NCI-H345 treated with DMSO at 0.1 percent for 48 hours (cell line): ENCODE data around the gene STARD3.

Experiments
- DNase-seq: peaks from one replicate; lab custom pipeline; 2025; ENCODE audit not compliant: unreplicated experiment; lab: John Stamatoyannopoulos, UW

Gene STARD3

GRCh38 chr17:39618956-39619785 is 17.8 kb upstream of the STARD3 start:
- DNase-seq: no peak

DNA sequence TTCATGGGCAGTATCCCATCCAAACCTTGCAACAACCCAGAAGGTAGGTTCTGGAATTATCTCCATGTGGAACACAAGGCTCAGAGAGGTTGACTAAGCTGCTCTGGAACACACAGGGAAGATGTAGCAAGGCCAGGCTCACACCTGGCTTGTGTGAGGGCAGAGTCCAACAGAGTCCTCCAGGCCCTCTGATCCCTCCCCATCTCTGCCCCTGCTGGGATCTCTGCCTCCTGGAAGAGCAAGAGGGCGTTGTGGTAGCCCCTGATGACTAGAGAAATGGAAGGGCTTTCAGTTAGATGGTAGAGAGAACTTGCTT is 17.2 kb upstream of the STARD3 start:
- DNase-seq: no peak

GRCh38 chr17:39621523-39622379 is 15.2 kb upstream of the STARD3 start:
- peak; percentile 79 for DNase-seq

GRCh38 chr17:39622380-39623006 is 14.5 kb upstream of the STARD3 start:
- DNase-seq: no peak

DNA sequence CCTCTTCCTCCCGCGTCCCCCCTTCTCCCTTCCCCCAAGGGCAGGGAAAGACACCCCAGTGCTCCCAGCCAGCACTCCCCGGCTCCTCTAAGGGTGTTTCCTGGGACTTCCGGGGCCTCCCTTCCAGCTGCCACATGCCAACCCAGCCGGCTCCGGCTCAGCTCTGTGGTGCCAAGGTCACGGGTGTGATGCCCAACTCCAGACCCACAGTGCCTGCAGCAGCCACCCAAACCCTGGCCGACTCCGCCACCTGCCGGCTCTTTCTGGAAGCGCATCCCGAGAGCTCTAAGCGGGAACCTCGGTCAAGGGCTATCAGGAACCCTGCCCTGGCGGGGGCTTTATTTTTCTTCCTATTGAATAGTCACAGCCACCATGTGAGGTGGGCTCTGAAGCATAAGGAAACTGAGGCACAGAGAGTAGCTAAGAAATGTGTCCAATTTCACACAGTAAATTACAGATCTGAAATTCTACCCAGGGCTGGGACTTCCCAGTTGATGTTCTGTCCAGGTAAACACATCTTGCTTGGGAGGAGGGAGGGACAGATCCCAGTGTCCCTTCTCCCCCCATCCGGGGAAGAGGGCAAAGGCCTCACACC is 13.5 kb upstream of the STARD3 start:
- DNase-seq: peak; percentile 51

DNA sequence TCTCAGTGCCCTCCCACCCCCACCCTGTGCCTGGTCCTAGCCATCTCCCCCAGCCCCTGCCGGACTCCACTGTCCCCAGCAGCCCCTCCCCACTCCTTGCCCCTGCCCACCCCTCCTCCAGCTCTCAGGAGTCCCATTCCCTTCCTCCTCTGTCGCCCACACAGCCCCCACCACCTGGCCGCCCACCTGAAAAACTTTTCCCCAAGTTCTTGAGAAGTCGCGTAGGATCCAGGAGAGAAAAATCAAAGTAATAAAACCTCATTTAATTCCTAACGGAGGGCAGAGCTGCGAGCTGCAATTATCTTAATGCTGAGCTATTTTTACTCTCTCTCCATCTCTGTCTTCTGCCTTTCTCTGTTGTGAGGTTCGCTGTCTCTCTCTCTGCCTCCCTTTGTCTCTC is 12.6 kb upstream of the STARD3 start:
- no peak for DNase-seq

DNA sequence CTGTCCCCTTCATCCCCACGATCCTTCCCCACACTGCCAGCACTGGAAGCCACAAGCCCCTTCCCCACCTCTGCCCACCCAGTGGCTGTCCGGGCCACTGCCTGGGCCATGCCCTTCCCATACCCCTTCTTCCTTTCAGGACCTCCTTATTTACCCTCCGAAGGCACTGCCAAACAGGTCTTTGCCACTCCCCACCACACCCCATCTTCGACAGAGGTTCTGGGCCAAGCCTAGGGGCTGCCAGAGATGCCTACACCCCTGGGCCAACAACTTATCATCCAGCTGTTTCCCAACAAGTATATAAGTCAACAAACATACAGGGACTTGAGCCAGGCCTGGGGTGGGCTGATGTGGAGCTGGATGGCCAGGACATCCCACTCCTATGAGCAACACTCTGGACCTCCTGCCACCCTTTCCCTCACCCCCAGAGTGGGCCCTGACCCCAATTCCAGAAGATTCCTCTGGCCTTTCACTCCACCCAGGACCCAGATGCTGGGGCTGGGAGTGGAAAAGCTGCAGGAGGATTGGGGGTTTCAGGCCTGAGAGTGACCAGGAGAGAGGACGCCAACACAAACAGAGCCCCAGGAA is 11.7 kb upstream of the STARD3 start:
- no peak for DNase-seq

- no peak for DNase-seq
Measured at GRCh38 chr17:39626171-39627046, 10.5 kb upstream of the STARD3 start, which contains the start of gene PPP1R1B. PPP1R1B (plus strand) TSS chr17:39626952; CDS start chr17:39627393, 441 bp downstream.

DNA sequence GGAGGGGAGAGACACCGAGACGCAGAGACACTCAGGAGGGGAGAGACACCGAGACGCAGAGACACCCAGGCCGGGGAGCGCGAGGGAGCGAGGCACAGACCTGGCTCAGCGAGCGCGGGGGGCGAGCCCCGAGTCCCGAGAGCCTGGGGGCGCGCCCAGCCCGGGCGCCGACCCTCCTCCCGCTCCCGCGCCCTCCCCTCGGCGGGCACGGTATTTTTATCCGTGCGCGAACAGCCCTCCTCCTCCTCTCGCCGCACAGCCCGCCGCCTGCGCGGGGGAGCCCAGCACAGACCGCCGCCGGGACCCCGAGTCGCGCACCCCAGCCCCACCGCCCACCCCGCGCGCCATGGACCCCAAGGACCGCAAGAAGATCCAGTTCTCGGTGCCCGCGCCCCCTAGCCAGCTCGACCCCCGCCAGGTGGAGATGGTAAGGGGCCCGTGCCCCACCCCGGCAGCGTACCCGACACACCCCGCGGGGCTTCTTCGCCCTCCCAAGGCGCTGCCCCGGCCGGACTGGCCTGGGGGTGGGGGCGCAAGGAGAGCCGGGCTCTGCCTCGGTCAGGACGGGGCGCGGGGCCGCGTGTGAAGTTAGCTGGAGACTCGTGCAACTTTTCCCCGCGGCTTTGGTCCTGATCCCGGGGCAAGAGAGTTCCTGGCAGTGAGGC is 9.8 kb upstream of the STARD3 start:
- no peak for DNase-seq

GRCh38 chr17:39627712-39628516 is 9.0 kb upstream of the STARD3 start:
- no peak for DNase-seq

DNA sequence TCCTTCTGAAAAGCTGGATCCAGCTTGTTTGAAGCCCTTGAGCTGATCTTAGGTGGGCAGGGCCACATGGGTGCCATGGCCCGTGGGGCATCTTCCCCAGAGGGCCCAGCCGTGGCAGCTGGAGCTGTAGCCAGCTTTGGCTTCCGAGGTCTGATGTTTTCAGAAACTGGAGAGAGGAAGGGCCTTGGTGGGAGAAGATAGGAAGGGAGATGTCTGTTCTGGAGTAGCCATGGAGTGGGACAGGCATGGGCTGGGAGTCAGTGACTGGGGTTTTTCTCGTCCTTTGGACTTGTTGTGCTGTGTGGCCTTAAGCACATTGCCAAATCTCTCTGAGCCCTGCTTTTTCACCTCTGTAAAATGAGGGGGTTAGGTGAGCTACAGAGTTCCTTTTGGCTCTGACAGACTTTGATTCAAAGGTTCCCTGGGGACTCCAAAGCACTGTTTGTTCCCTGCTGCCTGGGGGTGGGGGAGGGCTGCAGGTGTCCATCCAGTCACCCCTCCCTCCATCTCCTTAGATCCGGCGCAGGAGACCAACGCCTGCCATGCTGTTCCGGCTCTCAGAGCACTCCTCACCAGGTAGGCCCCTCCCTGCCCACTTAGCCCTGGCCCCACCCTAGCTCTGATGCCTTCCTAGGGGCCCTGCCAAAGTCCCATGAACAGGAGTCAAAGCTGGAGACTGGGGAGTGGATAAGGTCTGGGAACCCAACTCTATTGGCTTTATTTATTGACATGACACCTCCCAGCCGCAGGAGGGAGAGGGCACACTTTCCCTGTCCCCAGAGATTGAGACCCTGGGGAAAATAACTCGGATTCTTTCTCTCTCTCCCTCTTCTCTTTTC is 8.1 kb upstream of the STARD3 start:
- peak; percentile 31 for DNase-seq

DNA sequence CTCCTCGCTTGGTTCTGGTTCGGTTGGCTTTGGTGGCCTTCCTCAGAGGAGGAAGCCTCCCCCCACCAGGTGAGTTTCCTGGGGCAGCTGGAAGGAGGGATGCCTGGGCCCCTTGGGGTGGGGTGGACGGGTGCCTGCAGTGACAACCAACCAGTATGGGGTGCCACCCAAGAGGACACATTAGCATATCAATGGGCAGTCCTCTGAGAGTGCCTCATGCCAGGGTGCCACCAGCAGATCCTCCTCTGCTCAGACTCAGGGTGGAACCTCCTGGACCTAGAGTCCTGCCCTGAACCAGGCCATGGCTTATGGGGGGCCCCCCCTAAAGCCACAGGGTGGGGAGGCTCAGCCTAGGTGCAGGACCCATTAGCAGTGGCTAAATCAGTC is 7.5 kb upstream of the STARD3 start:
- DNase-seq: no peak

- no peak for DNase-seq
Measured at GRCh38 chr17:39629898-39630297, 7.0 kb upstream of the STARD3 start.

- DNase-seq: no peak
Measured at GRCh38 chr17:39631403-39631802, 5.5 kb upstream of the STARD3 start.

DNA sequence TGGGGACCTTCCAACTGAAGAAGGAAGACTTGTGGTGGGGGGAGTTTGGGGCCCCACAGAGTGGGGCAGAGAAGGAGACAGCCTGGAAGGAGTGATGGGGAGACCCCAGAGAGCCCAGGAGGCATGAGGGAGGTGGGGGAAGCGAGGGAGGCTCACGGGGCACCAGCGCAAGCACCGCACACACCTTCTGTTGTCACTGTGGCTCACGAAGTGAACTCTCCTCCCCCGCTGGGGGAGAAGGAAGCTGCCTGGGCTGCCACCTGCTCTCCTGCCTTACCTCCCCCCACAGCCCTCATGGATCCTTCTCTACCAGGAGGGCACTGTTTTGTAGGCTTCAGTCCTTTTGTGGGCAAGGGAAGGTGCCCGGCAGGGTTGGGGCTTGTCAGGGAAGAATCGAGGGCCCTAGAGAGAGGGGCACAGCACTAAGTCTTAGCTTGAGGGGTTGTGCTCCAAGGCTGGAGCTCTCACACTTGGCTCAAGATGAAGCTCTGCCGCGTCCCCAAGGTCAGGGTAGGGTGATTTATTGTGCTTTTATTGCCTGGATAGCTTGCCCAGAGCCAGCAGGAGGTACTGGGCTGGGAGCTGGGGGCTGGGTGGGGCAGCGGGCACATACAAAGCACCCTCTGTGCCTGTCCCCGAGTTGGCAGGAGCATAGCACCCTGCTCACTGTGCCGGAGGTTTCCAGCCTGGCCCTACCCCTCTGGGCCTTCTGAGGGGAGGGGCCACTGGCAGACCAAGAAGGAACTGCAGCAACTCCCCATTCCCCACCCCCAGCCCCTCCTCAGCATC is 4.6 kb upstream of the STARD3 start:
- DNase-seq: no peak

GRCh38 chr17:39633570-39634183 is 3.3 kb upstream of the STARD3 start:
- DNase-seq: no peak
